Endothelial cell of umbilical vein (primary cell): Measurements from ENCODE around the gene TXNDC12.

ENCODE experiments used
- EZH2 ChIP-seq: IDR thresholded peaks from 2 replicates; pipeline ENCODE4 v1.6.1; 2012; ENCODE audit warnings: borderline replicate concordance, low read depth, mild to moderate bottlenecking, moderate library complexity, low read length, inconsistent platforms; ENCODE audit not compliant: severe bottlenecking
- FOS ChIP-seq: IDR thresholded peaks from 2 replicates; pipeline ENCODE4 v1.6.1; 2011; ENCODE audit warnings: mild to moderate bottlenecking, low read length, moderate library complexity, borderline replicate concordance; ENCODE audit not compliant: insufficient read depth
- GATA2 ChIP-seq: IDR thresholded peaks from 2 replicates; pipeline ENCODE4 v1.7.0; 2011; ENCODE audit warnings: low read depth, mild to moderate bottlenecking, moderate library complexity, mixed read lengths, low read length; ENCODE audit not compliant: insufficient read length, insufficient read depth
- MYC ChIP-seq: IDR thresholded peaks from one replicate; pipeline ENCODE4 v1.6.1; 2011; ENCODE audit warnings: mild to moderate bottlenecking, low read depth, low read length
- POLR2A ChIP-seq: IDR thresholded peaks from 2 replicates; pipeline ENCODE4 v1.6.1; 2012; ENCODE audit warnings: low read depth, mild to moderate bottlenecking, control low read depth, low read length
- POLR2AphosphoS5 ChIP-seq: IDR thresholded peaks from 2 replicates; pipeline ENCODE4 v1.6.1; 2012; ENCODE audit warnings: low read depth, mild to moderate bottlenecking, control low read depth, low read length, moderate library complexity; ENCODE audit not compliant: insufficient read depth
- TF ChIP-seq, protein P1 (sequence below), 2 donors: IDR thresholded peaks; 1 replicate in 1 of 2; 2 replicates in 1 of 2; pipeline ENCODE4 v1.5.1; 2011; ENCODE audit warnings: low read length in 2 of 2, mild to moderate bottlenecking in 2 of 2, moderate library complexity in 2 of 2, control low read depth in 1 of 2, inconsistent platforms in 1 of 2, low read depth in 1 of 2; ENCODE audit not compliant: insufficient read depth in 1 of 2; ENCODE audit errors: extremely low read depth in 1 of 2
- TF ChIP-seq, protein P2 (sequence below): IDR thresholded peaks from 2 replicates; pipeline ENCODE4 v1.6.1; 2011; ENCODE audit not compliant: insufficient read depth, insufficient read length

DNA sequence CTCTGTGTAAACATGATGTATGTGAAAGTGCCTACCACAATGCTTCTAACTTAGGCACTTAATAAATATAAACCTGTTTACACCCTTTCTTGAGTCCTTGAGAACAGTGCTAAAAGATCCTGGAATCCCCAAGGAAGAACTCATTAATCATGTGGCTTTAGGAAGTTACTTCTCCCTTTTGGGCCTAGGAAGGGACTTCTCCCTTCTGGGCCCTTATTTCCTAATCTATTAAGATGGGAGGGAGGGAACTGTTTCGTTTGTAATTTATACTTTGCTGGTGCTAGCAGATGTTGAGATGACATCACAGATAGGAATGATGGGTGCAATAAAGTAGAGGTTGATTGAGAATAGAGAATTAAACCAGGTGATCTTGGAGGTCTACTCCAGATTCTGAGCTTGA is 2.3 kb upstream of the TXNDC12 start:
- TF ChIP-seq, protein P1, sequence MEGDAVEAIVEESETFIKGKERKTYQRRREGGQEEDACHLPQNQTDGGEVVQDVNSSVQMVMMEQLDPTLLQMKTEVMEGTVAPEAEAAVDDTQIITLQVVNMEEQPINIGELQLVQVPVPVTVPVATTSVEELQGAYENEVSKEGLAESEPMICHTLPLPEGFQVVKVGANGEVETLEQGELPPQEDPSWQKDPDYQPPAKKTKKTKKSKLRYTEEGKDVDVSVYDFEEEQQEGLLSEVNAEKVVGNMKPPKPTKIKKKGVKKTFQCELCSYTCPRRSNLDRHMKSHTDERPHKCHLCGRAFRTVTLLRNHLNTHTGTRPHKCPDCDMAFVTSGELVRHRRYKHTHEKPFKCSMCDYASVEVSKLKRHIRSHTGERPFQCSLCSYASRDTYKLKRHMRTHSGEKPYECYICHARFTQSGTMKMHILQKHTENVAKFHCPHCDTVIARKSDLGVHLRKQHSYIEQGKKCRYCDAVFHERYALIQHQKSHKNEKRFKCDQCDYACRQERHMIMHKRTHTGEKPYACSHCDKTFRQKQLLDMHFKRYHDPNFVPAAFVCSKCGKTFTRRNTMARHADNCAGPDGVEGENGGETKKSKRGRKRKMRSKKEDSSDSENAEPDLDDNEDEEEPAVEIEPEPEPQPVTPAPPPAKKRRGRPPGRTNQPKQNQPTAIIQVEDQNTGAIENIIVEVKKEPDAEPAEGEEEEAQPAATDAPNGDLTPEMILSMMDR (IDR thresholded peaks at IDR 0.05; ENCODE audit: extremely low read depth in 1 of 2, insufficient read depth in 1 of 2, low read depth in 1 of 2, low read length in 2 of 2), result no peak
- TF ChIP-seq POLR2A, result no peak
- no peak for TF ChIP-seq POLR2AphosphoS5
- TF ChIP-seq EZH2, result no peak
- TF ChIP-seq GATA2, result no peak
- no peak for TF ChIP-seq FOS
- TF ChIP-seq, protein P2, sequence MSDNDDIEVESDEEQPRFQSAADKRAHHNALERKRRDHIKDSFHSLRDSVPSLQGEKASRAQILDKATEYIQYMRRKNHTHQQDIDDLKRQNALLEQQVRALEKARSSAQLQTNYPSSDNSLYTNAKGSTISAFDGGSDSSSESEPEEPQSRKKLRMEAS, result no peak
- no peak for TF ChIP-seq MYC
